H4 (cell line): Measurements from ENCODE around the gene GTF3C5. TPM values are rescaled to one million over a fixed set of nuclear protein-coding genes. Genes with fewer than 3 reads are reported as not detected.
"Not testable (repeated sequence)": the region's sequence is repeated elsewhere in the genome, so short reads cannot be mapped to it uniquely, and the experiment has no call there.

Source experiments
- DNase-seq: peaks from one replicate; pipeline ENCODE4 v3.0.0-alpha.2; 2015; ENCODE audit warnings: low spot score
- total RNA-seq: library from RNA; depleted of rRNA; stranded (reverse); fragments of >200 nt; shearing (Covaris generic); gene quantifications from 2 replicates; pipeline ENCODE4 v1.2.3, GENCODE V29; 2014

Gene GTF3C5
- total RNA-seq, 1 experiment from 2014 or later = 54.6 TPM

DNA sequence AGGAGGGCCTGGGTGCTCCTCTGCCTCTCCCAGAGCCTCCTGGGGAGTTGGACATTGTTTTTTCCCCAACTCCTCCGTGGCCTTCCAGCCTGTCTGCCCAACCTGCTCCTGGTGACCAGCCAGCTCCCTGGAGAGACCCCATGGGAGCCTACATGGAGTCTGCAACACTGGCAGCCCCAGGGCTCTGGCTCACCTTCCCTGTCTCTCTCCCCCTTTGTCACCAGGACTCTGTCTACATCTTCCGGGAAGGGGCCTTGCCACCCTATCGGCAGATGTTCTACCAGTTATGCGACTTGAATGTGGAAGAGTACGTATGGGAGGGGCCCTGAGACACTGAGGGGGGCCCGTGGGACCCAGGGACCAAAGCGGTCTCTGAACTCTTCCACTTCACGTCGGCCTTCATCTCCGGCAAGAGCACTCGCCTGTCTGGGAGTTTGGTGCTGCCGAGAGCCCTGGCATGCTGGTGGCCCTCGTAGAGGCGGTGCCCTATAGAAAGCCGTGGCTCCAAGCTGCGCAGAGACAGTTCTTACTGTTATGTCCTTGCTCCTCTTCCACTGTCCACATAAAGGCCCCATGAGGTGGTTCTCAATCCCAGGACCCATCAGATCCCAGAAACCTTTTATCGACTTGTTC is 25.1 kb downstream of the GTF3C5 start:
- no peak for DNase-seq

DNA sequence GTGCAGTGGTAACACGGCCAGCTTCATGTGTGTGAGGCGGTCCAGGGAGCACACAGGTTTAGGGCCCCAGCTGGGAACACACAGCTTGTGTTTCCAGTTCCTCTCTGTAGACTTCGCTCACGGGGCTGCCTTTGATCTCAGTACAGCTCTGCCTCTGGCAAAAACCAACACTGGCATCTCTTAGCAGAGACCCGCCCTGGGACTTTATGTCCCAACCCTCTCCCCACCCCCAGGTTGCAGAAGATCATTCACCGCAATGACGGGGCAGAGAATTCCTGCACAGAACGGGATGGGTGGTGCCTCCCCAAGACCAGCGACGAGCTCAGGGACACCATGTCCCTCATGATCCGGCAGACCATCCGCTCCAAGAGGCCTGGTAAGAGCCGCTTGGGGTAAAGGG is 25.7 kb downstream of the GTF3C5 start:
- no peak for DNase-seq

DNA sequence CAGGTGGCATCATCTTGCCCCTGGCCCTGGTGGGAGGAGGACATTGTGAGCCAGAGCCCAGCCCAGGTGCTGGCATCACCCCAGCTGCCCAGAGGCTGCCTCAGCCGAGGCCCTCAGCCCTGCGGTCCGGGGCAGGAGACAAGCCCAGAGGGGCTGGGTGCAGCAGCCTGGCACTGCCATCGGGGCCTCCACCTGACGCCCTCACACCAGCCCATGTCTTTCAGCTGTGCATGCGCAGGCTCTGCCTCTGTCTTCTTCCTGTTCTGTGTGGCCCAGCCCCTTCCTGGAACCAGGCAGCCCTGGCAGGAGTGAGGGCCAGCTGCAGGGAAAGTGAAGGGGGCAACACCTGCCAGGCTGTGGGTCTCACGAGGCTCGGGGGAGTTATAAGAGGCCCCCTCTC is 26.2 kb downstream of the GTF3C5 start:
- no peak for DNase-seq

DNA sequence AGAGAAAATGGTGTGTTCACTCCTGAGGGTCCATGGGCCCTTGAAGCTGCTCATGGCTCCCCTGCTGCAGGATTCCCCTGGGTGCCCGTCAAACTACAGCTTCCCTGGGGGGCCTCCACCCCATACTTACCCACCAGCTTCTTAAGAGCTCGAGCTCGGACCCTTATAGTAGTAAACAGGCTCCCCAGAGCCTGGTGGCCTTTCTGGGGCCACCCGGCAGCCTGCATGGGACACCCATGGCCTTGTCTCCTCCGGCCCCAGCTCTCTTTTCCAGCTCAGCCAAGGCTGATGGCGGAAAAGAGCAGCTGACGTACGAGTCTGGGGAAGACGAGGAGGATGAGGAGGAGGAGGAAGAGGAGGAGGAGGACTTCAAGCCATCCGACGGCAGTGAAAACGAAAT is 26.8 kb downstream of the GTF3C5 start:
- no peak for DNase-seq

- DNase-seq = no peak
Measured at GRCh38 chr9:133058071-133058470, 27.3 kb downstream of the GTF3C5 start.

DNA sequence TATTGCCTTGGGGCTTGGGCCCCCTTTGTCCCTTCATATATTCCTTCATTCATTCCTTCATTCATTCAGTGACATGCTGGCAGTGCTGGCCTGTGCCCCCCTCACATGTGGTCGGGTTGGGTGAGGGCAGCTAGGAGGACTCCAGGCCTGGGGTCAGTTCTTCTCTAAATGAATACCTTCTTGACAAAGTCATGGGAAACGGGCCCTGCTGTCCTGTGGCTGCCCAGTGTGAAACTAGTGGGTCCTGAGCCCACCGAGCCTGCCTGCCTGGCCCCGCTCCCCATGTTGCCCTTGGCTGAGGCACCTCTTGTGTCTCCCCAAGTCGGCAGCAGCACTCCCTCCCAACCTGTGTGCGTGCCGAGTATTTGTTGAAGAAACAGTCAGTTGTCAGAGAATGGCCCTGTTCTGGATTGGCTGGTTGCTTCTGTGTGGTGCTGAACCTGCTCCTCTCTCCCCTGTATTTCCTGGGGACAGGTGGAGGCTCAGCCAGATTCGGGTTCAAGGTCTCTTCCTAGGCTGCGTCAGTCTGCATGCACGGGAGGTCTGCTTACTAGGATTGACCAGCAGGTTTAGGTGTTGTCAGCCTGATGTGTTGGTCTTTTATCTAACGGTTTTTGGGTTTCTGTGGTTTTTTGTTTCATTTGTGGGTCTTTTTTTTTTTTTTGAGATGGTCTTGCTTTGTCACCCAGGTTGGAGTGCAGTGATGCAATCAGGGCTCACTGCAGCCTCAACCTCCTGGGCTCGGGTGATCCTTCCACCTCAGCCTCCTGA is 27.9 kb downstream of the GTF3C5 start:
- DNase-seq = no peak

- DNase-seq = no peak
Measured at GRCh38 chr9:133059623-133060022, 28.8 kb downstream of the GTF3C5 start.

DNA sequence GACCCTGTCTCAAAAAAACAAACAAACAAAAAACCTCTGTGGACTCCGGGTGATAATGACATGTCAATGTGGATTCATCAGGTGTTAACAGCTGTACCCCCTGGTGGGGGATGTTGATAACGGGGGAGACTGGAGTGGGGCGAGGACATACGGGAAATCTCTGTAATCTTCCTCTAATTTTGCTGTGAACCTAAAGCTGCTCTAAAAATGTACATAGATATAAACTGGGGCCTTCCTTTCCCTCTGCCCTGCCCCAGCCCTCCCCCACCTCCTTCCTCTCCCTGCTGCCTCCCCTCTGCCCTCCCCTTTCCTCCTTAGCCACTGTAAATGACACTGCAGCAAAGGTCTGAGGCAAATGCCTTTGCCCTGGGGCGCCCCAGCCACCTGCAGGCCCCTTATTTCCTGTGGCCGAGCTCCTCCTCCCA is 29.6 kb downstream of the GTF3C5 start:
- DNase-seq = no peak

GRCh38 chr9:133061019-133061763 is 30.4 kb downstream of the GTF3C5 start:
- DNase-seq = not testable (repeated sequence)

- not testable (repeated sequence) for DNase-seq
Measured at GRCh38 chr9:133061764-133062145, 31.0 kb downstream of the GTF3C5 start, which contains the start of gene CEL. CEL (plus strand) TSS chr9:133061981; CDS start chr9:133062003, 22 bp downstream.

- DNase-seq = not testable (repeated sequence)
Measured at GRCh38 chr9:133062569-133062968, 31.8 kb downstream of the GTF3C5 start.

GRCh38 chr9:133063159-133063499 is 32.3 kb downstream of the GTF3C5 start:
- no peak for DNase-seq

DNA sequence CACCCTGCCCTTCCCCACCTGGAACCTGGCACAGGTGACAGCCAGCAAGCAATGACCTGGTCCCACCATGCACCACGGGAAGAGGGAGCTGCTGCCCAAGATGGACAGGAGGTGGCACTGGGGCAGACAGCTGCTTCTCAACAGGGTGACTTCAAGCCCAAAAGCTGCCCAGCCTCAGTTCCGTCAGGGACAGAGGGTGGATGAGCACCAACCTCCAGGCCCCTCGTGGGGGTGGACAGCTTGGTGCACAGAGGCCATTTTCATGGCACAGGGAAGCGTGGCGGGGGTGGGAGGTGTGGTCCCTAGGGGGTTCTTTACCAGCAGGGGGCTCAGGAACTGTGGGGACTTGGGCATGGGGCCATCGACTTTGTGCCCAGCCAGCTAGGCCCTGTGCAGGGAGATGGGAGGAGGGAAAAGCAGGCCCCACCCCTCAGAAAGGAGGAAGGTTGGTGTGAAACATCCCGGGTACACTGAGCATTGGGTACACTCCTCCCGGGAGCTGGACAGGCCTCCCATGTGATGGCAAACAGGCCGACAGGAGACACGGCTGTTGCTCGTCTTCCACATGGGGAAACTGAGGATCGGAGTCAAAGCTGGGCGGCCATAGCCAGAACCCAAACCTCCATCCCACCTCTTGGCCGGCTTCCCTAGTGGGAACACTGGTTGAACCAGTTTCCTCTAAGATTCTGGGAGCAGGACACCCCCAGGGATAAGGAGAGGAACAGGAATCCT is 32.9 kb downstream of the GTF3C5 start:
- DNase-seq = no peak

- no peak for DNase-seq
Measured at GRCh38 chr9:133064241-133065069, 33.7 kb downstream of the GTF3C5 start.

DNA sequence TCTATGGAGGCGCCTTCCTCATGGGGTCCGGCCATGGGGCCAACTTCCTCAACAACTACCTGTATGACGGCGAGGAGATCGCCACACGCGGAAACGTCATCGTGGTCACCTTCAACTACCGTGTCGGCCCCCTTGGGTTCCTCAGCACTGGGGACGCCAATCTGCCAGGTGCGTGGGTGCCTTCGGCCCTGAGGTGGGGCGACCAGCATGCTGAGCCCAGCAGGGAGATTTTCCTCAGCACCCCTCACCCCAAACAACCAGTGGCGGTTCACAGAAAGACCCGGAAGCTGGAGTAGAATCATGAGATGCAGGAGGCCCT is 34.2 kb downstream of the GTF3C5 start:
- no peak for DNase-seq

DNA sequence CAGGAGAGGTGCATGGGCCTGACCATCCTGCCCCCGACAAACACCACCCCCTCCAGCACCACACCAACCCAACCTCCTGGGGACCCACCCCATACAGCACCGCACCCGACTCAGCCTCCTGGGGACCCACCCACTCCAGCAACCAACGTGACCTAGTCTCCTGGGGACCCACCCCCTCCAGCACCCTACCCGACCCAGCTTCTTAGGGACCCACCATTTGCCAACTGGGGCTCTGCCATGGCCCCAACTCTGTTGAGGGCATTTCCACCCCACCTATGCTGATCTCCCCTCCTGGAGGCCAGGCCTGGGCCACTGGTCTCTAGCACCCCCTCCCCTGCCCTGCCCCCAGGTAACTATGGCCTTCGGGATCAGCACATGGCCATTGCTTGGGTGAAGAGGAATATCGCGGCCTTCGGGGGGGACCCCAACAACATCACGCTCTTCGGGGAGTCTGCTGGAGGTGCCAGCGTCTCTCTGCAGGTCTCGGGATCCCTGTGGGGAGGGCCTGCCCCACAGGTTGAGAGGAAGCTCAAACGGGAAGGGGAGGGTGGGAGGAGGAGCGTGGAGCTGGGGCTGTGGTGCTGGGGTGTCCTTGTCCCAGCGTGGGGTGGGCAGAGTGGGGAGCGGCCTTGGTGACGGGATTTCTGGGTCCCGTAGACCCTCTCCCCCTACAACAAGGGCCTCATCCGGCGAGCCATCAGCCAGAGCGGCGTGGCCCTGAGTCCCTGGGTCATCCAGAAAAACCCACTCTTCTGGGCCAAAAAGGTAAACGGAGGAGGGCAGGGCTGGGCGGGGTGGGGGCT is 35.6 kb downstream of the GTF3C5 start:
- DNase-seq = no peak

DNA sequence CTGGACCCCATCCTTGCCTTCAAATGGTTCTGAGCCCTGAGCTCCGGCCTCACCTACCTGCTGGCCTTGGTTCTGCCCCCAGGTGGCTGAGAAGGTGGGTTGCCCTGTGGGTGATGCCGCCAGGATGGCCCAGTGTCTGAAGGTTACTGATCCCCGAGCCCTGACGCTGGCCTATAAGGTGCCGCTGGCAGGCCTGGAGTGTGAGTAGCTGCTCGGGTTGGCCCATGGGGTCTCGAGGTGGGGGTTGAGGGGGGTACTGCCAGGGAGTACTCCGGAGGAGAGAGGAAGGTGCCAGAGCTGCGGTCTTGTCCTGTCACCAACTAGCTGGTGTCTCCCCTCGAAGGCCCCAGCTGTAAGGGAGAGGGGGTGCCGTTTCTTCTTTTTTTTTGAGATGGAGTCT is 36.2 kb downstream of the GTF3C5 start:
- no peak for DNase-seq

GRCh38 chr9:133067813-133068212 is 37.0 kb downstream of the GTF3C5 start:
- DNase-seq = no peak

DNA sequence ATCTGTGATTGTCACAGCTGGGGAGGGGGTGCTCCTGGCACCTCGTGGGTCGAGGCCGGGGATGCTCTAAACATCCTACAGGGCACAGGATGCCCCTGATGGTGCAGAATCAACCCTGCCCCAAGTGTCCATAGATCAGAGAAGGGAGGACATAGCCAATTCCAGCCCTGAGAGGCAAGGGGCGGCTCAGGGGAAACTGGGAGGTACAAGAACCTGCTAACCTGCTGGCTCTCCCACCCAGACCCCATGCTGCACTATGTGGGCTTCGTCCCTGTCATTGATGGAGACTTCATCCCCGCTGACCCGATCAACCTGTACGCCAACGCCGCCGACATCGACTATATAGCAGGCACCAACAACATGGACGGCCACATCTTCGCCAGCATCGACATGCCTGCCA is 37.6 kb downstream of the GTF3C5 start:
- DNase-seq = not testable (repeated sequence)

DNA sequence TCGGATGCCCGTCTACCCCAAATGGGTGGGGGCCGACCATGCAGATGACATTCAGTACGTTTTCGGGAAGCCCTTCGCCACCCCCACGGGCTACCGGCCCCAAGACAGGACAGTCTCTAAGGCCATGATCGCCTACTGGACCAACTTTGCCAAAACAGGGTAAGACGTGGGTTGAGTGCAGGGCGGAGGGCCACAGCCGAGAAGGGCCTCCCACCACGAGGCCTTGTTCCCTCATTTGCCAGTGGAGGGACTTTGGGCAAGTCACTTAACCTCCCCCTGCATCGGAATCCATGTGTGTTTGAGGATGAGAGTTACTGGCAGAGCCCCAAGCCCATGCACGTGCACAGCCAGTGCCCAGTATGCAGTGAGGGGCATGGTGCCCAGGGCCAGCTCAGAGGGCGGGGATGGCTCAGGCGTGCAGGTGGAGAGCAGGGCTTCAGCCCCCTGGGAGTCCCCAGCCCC is 39.7 kb downstream of the GTF3C5 start:
- DNase-seq = not testable (repeated sequence)
